ENCODE results near the gene ARGFX.

DNA sequence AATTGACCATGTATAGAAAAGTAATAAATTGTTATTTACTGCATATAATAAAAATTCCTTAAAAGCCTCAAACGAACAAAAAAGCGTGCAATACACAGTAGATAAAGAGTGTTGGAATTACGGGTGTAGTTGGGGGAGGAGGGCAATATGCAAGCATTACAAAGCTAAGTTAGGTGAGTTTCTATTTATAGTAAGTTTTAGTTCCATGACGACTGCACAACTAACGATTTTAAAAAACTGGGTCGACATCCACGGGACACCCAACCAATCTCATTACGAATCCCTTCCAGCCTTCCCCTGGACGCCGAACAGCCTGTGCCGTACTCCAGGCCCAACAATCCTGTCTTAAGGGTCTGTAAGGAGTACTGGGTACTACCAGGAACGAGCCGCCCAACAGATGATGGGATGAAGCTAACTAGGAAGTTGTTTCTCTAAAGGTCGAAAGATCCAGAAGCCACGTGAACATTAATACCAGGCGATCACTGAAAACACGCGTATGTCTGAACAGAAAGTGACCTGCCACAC is 22.6 kb upstream of the ARGFX start:
- TF ChIP-seq, protein P1, sequence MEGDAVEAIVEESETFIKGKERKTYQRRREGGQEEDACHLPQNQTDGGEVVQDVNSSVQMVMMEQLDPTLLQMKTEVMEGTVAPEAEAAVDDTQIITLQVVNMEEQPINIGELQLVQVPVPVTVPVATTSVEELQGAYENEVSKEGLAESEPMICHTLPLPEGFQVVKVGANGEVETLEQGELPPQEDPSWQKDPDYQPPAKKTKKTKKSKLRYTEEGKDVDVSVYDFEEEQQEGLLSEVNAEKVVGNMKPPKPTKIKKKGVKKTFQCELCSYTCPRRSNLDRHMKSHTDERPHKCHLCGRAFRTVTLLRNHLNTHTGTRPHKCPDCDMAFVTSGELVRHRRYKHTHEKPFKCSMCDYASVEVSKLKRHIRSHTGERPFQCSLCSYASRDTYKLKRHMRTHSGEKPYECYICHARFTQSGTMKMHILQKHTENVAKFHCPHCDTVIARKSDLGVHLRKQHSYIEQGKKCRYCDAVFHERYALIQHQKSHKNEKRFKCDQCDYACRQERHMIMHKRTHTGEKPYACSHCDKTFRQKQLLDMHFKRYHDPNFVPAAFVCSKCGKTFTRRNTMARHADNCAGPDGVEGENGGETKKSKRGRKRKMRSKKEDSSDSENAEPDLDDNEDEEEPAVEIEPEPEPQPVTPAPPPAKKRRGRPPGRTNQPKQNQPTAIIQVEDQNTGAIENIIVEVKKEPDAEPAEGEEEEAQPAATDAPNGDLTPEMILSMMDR (IDR thresholded peaks at IDR 0.05), result no peak
- TF ChIP-seq EZH2 (IDR thresholded peaks at IDR 0.05) (no peak), EZH2phosphoT487 (IDR thresholded peaks at IDR 0.05) (no peak)

Measured in neural progenitor cell (in vitro differentiated cells).